Endothelial cell of umbilical vein (primary cell): Measurements from ENCODE around the gene TMEM214. TPM values are rescaled to one million over a fixed set of nuclear protein-coding genes. Genes with fewer than 3 reads are reported as not detected.

Source experiments
- BruUV-seq: library from RNA; stranded (reverse); fragments of 400-500 nt; replicated peaks from 2 replicates; lab custom pipeline; 2021; lab: Mats Ljungman, UMichigan
- CTCF ChIA-PET: fragments of 300-600, 350-600 bp; sonication (Branson Sonifier 250); formaldehyde crosslinking; loops from one replicate; lab custom pipeline; 2021; ENCODE audit warnings: antibody characterized with exemption, inconsistent platforms; lab: Charles Lee
- POLR2A ChIA-PET: fragments of 300-600, 350-600 bp; sonication (Branson Sonifier 250); formaldehyde crosslinking; loops from one replicate; lab custom pipeline; 2021; ENCODE audit warnings: antibody characterized with exemption, inconsistent platforms; lab: Charles Lee
- DNase-seq: peaks from one replicate; pipeline ENCODE4 v3.0.0-alpha.2; 2011; ENCODE audit warnings: low read depth, low spot score
- FAIRE-seq: peaks from 2 replicates; lab custom pipeline; 2011; peaks lifted over from hg19 to GRCh38; lab: Jason Lieb, UNC
- H2AFZ ChIP-seq: 2 replicates; pipeline ENCODE4 v1.6.0; 2012; ENCODE audit warnings: low read depth, low read length, control low read depth, inconsistent platforms
- H3K27ac ChIP-seq: 2 replicates; pipeline ENCODE4 v1.5.1; 2011; ENCODE audit warnings: low read depth, mild to moderate bottlenecking, control low read depth, low read length, moderate library complexity; ENCODE audit not compliant: insufficient read depth
- H3K27me3 ChIP-seq, 2 experiments: 2 replicates each; pipeline versions ENCODE4 v1.6.0 to v1.6.1; 2011; ENCODE audit warnings: low read length in 2 of 2, mixed read lengths in 1 of 2; ENCODE audit not compliant: control insufficient read depth in 2 of 2, insufficient read depth in 2 of 2
- H3K36me3 ChIP-seq, 2 experiments: 2 replicates in 1 of 2; 3 replicates in 1 of 2; pipeline ENCODE4 v1.5.1; 2011; ENCODE audit warnings: low read length in 2 of 2, mild to moderate bottlenecking in 1 of 2, moderate library complexity in 1 of 2; ENCODE audit not compliant: control insufficient read depth in 2 of 2, insufficient read depth in 2 of 2; ENCODE audit errors: extremely low read depth in 1 of 2
- H3K4me1 ChIP-seq: 3 replicates; pipeline ENCODE4 v1.5.1; 2011; ENCODE audit warnings: mild to moderate bottlenecking, low read length; ENCODE audit not compliant: control insufficient read depth, insufficient read depth; ENCODE audit errors: extremely low read depth
- H3K4me2 ChIP-seq: 2 replicates; pipeline ENCODE4 v1.6.1; 2011; ENCODE audit warnings: low read length, control low read depth, mixed read lengths; ENCODE audit not compliant: insufficient read depth
- H3K4me3 ChIP-seq, 3 experiments: fragments of 200-600 bp in 1 of 3; sonication (generic), shearing (Covaris generic) in 1 of 3; replicated peaks in 1 of 3; 2 replicates each; pipeline ENCODE4 v1.5.1; 2011 to 2016; ENCODE audit warnings: control low read depth in 3 of 3, low read length in 3 of 3, mild to moderate bottlenecking in 2 of 3, inconsistent platforms in 1 of 3, low read depth in 1 of 3, moderate library complexity in 1 of 3; ENCODE audit not compliant: insufficient read depth in 1 of 3
- H3K79me2 ChIP-seq: 2 replicates; pipeline ENCODE4 v1.6.0; 2012; ENCODE audit warnings: low read length, inconsistent platforms; ENCODE audit not compliant: control insufficient read depth, insufficient read depth
- H3K9ac ChIP-seq: replicated peaks from 2 replicates; pipeline ENCODE3; 2011; ENCODE audit warnings: low read length, control low read depth; ENCODE audit not compliant: insufficient read depth; ENCODE audit errors: extremely low read depth
- H3K9me1 ChIP-seq: replicated peaks from 3 replicates; pipeline ENCODE4 v1.6.0; 2011; ENCODE audit warnings: mild to moderate bottlenecking, low read length; ENCODE audit not compliant: control insufficient read depth, insufficient read depth; ENCODE audit errors: extremely low read depth
- H3K9me3 ChIP-seq: replicated peaks from 2 replicates; pipeline ENCODE4 v1.5.1; 2012; ENCODE audit warnings: low read length, inconsistent platforms; ENCODE audit not compliant: control insufficient read depth, insufficient read depth
- H4K20me1 ChIP-seq: replicated peaks from 2 replicates; pipeline ENCODE3; 2011; ENCODE audit warnings: mild to moderate bottlenecking, low read length; ENCODE audit not compliant: control insufficient read depth, insufficient read depth; ENCODE audit errors: extremely low read depth
- CTCF ChIP-seq, 2 donors: IDR thresholded peaks; 1 replicate in 1 of 2; 2 replicates in 1 of 2; pipeline ENCODE4 v1.5.1; 2011; ENCODE audit warnings: low read length in 2 of 2, mild to moderate bottlenecking in 2 of 2, moderate library complexity in 2 of 2, control low read depth in 1 of 2, inconsistent platforms in 1 of 2, low read depth in 1 of 2; ENCODE audit not compliant: insufficient read depth in 1 of 2; ENCODE audit errors: extremely low read depth in 1 of 2
- FOS ChIP-seq: IDR thresholded peaks from 2 replicates; pipeline ENCODE4 v1.6.1; 2011; ENCODE audit warnings: mild to moderate bottlenecking, low read length, moderate library complexity, borderline replicate concordance; ENCODE audit not compliant: insufficient read depth
- GATA2 ChIP-seq: IDR thresholded peaks from 2 replicates; pipeline ENCODE4 v1.7.0; 2011; ENCODE audit warnings: low read depth, mild to moderate bottlenecking, moderate library complexity, mixed read lengths, low read length; ENCODE audit not compliant: insufficient read length, insufficient read depth
- MYC ChIP-seq: IDR thresholded peaks from one replicate; pipeline ENCODE4 v1.6.1; 2011; ENCODE audit warnings: mild to moderate bottlenecking, low read depth, low read length
- POLR2A ChIP-seq: IDR thresholded peaks from 2 replicates; pipeline ENCODE4 v1.6.1; 2012; ENCODE audit warnings: low read depth, mild to moderate bottlenecking, control low read depth, low read length
- dilution Hi-C: fragments of 300-500 bp; cut with MboI; formaldehyde crosslinking; loops from one replicate; pipeline ENCODE4 v1.15.0; 2019; ENCODE audit warnings: low sequenced_read_pairs; ENCODE audit not compliant: extremely low pct_ligation_motif_present
- intact Hi-C: fragments of 100-400 bp; cut with micrococcal nuclease; formaldehyde crosslinking; loops from one replicate; pipeline ENCODE4 v1.10.0; 2022
- polyA plus RNA-seq, 4 experiments: library from polyadenylated mRNA; depleted of rRNA in 3 of 4; stranded (reverse) in 3 of 4; unstranded in 1 of 4; fragments of >200 nt; gene quantifications; 2 replicates each; pipeline versions ENCODE4 v1.2.1 to v1.2.3, GENCODE V29; 2011 to 2012; ENCODE audit warnings: missing spikeins in 1 of 4
- total RNA-seq: library from RNA; stranded (reverse); gene quantifications from 2 replicates; pipeline ENCODE4 v1.2.3, GENCODE V29; 2021

Gene TMEM214
- total and polyA plus RNA-seq, 2 donors (not counting 3 experiments of a cell fraction or from before 2014, with no cell fraction given) = 109 to 163 TPM

GRCh38 chr2:27038012-27038411 is 5.2 kb downstream of the TMEM214 start:
- dilution Hi-C loops (no loop called here), intact Hi-C loops (no loop called here)
- peaks cover 32 to 69% of the 10 kb centered on the region in 2 experiments for H3K36me3 ChIP-seq
- H3K27ac ChIP-seq = no peak overlapping the region
- no peak overlapping the region for H3K9ac ChIP-seq
- H3K9me3 ChIP-seq = no peaks in the 10 kb centered on the region
- H3K4me3 ChIP-seq = no peak overlapping the region
- FAIRE-seq (no peak), DNase-seq (no peak)
- no peaks in the 10 kb centered on the region for H3K27me3 ChIP-seq
- POLR2A ChIA-PET = no interaction called here
- H2AFZ ChIP-seq = no peak overlapping the region
- H3K79me2 ChIP-seq = peaks cover 22% of the 10 kb centered on the region
- no TSS peak for BruUV-seq
- peaks cover 9% of the 10 kb centered on the region for H3K4me1 ChIP-seq
- CTCF ChIA-PET = interaction anchor here (0.5 to 7.0 kb wide), 4 partner anchors 47 to 192 kb away, joined by 3 to 30 read pairs (median 3); no protein-coding TSS in a partner anchor
- no peak overlapping the region for H3K4me2 ChIP-seq
- no peaks in the 10 kb centered on the region for H4K20me1 ChIP-seq
- no peaks in the 10 kb centered on the region for H3K9me1 ChIP-seq
- TF ChIP-seq FOS (no peak), CTCF (IDR thresholded peaks at IDR 0.05; ENCODE audit: extremely low read depth in 1 of 2, insufficient read depth in 1 of 2, low read depth in 1 of 2, low read length in 2 of 2) (no peak), GATA2 (no peak), POLR2A (no peak), MYC (no peak)
